Heart left ventricle (tissue), 13 donors: ENCODE results near the gene TAMM41.

Experiments used
- POLR2A ChIP-seq, 2 donors: fragments of 450-650 bp; IDR thresholded peaks; one replicate each; pipeline ENCODE4 v1.6.1; 2017; ENCODE audit warnings: antibody characterized with exemption in 2 of 2, mild to moderate bottlenecking in 2 of 2, moderate library complexity in 2 of 2
- TF ChIP-seq, protein P1 (sequence below), 12 donors: fragments of 200-600 bp; sonication (generic) in 4 of 12; IDR thresholded peaks; one replicate each; pipeline versions ENCODE4 v1.5.0 to v1.8.0; 2018 to 2022; ENCODE audit warnings: antibody characterized with exemption in 12 of 12, mild to moderate bottlenecking in 5 of 12
- donor health status: ischemic (EF 13 %, LVEDD 7.1; RV severe dilation, severe dysfunction).
- donor health status: DM: no; HTN: yes; CAD: no.
- donor health status: DM: no; HTN: no; CAD: no.
- donor health status: ischemic (EF 25% LVEDD 6.9; RV normal size, moderate dysfunction).
- donor health status: ischemic (EF 25% LVEDD 5.7; RV mildly dilated, moderate dysfunction).
- donor health status: ischemic (EF 35%, LVEDD 5.7; RV mildly dilated, moderate dysfunction).
- donor health status: nonischemic (EF 11% LVEDD 7.7; RV severe dilation, severe dysfunction).
- donor health status: DM: yes; HTN: yes; CAD: no.
- donor health status: PGD.
- donor health status: ischemic (EF 29% LVEDD 5.4; RV normal size, mild dysfunction).
- donor health status: nonischemic (EF 23%, LVEDD 6.1; RV moderate dilation, normal function).

DNA sequence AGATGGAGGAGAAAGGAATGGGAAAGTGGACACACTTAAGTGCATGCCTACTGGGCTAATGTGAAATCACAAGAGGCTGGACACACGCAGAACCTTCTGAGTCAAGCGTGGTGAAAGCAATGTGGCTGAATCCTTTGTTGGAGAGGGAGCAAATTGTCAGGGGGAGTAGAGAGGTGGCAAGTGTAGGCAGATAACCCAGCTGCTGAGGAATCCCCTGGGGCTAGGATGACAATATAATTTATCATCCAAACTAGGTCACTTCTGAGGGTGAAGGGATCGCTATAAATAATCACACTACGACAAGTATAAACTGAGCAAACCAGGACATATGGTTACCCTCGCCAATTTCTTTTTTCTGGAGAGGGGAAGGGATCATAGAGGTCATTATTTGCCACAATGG is 28.7 kb downstream of the TAMM41 start:
- TF ChIP-seq, protein P1, sequence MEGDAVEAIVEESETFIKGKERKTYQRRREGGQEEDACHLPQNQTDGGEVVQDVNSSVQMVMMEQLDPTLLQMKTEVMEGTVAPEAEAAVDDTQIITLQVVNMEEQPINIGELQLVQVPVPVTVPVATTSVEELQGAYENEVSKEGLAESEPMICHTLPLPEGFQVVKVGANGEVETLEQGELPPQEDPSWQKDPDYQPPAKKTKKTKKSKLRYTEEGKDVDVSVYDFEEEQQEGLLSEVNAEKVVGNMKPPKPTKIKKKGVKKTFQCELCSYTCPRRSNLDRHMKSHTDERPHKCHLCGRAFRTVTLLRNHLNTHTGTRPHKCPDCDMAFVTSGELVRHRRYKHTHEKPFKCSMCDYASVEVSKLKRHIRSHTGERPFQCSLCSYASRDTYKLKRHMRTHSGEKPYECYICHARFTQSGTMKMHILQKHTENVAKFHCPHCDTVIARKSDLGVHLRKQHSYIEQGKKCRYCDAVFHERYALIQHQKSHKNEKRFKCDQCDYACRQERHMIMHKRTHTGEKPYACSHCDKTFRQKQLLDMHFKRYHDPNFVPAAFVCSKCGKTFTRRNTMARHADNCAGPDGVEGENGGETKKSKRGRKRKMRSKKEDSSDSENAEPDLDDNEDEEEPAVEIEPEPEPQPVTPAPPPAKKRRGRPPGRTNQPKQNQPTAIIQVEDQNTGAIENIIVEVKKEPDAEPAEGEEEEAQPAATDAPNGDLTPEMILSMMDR (IDR thresholded peaks at IDR 0.05), result no peak
- TF ChIP-seq POLR2A (IDR thresholded peaks at IDR 0.05), result no peak
